ELF-1 (cell line): ENCODE measurements around the gene GNRHR.
"Not testable (repeated sequence)": the region's sequence is repeated elsewhere in the genome, so short reads cannot be mapped to it uniquely, and the experiment has no call there.

ENCODE experiments used
- DNase-seq: peaks from one replicate; pipeline ENCODE4 v3.0.0-alpha.2; 2016; ENCODE audit warnings: low read depth, low spot score

GNRHR gene

GRCh38 chr4:67754288-67754687, at the start of gene GNRHR:
GNRHR (minus strand) TSS chr4:67754388; CDS start chr4:67754335, 53 bp downstream.
- no peak for DNase-seq

- DNase-seq, result no peak
These were observed 42.6 kb upstream of the GNRHR start for GRCh38 chr4:67796810-67797209.

- no peak for DNase-seq
These were observed 36.5 kb upstream of the GNRHR start for GRCh38 chr4:67790721-67791120.

- no peak for DNase-seq
These were observed 33.1 kb upstream of the GNRHR start for GRCh38 chr4:67787311-67787710.

GRCh38 chr4:67785528-67785927, 31.3 kb upstream of the GNRHR start:
- DNase-seq, result no peak

- no peak for DNase-seq
These were observed 25.4 kb upstream of the GNRHR start for GRCh38 chr4:67779631-67780030.

- peak; percentile 3 for DNase-seq
These were observed 22.6 kb upstream of the GNRHR start for GRCh38 chr4:67776746-67777145.

- no peak for DNase-seq
These were observed 16.2 kb upstream of the GNRHR start for GRCh38 chr4:67770422-67770821.

- no peak for DNase-seq
These were observed 11.7 kb upstream of the GNRHR start for GRCh38 chr4:67765928-67766327.

GRCh38 chr4:67765401-67765800, 11.2 kb upstream of the GNRHR start:
- no peak for DNase-seq

- DNase-seq, result no peak
These were observed 10.0 kb upstream of the GNRHR start for GRCh38 chr4:67764183-67764582.

- DNase-seq, result no peak
These were observed 7.9 kb upstream of the GNRHR start for GRCh38 chr4:67762086-67762485.

GRCh38 chr4:67756991-67757390, 2.8 kb upstream of the GNRHR start:
- not testable (repeated sequence) for DNase-seq

GRCh38 chr4:67755974-67756373, 1.8 kb upstream of the GNRHR start:
- no peak for DNase-seq

GRCh38 chr4:67751260-67751659, 2.9 kb downstream of the GNRHR start:
- DNase-seq, result no peak

- DNase-seq, result no peak
These were observed 3.5 kb downstream of the GNRHR start for GRCh38 chr4:67750691-67751090.

- no peak for DNase-seq
These were observed 4.9 kb downstream of the GNRHR start for GRCh38 chr4:67749286-67749685.

- DNase-seq, result peak; percentile 6
These were observed 7.2 kb downstream of the GNRHR start for GRCh38 chr4:67746797-67747495.

- no peak for DNase-seq
These were observed 9.5 kb downstream of the GNRHR start for GRCh38 chr4:67744561-67745283.

- no peak for DNase-seq
These were observed 11.0 kb downstream of the GNRHR start for GRCh38 chr4:67743194-67743593.

GRCh38 chr4:67736262-67736661, 17.9 kb downstream of the GNRHR start:
- no peak for DNase-seq

- DNase-seq, result no peak
These were observed 18.9 kb downstream of the GNRHR start for GRCh38 chr4:67735325-67735724.

GRCh38 chr4:67730511-67730910, 23.7 kb downstream of the GNRHR start:
- not testable (repeated sequence) for DNase-seq
